ENCODE results near the gene CAMSAP2. TPM values are rescaled to one million over a fixed set of nuclear protein-coding genes. Genes with fewer than 3 reads are reported as not detected.
A peak's percentile ranks its signal among the peaks of the same experiment; 100 is the strongest.

Gene CAMSAP2, protein sequence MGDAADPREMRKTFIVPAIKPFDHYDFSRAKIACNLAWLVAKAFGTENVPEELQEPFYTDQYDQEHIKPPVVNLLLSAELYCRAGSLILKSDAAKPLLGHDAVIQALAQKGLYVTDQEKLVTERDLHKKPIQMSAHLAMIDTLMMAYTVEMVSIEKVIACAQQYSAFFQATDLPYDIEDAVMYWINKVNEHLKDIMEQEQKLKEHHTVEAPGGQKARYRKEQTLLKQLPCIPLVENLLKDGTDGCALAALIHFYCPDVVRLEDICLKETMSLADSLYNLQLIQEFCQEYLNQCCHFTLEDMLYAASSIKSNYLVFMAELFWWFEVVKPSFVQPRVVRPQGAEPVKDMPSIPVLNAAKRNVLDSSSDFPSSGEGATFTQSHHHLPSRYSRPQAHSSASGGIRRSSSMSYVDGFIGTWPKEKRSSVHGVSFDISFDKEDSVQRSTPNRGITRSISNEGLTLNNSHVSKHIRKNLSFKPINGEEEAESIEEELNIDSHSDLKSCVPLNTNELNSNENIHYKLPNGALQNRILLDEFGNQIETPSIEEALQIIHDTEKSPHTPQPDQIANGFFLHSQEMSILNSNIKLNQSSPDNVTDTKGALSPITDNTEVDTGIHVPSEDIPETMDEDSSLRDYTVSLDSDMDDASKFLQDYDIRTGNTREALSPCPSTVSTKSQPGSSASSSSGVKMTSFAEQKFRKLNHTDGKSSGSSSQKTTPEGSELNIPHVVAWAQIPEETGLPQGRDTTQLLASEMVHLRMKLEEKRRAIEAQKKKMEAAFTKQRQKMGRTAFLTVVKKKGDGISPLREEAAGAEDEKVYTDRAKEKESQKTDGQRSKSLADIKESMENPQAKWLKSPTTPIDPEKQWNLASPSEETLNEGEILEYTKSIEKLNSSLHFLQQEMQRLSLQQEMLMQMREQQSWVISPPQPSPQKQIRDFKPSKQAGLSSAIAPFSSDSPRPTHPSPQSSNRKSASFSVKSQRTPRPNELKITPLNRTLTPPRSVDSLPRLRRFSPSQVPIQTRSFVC (N-terminal part only)
- total RNA-seq (2014; rRNA removed) (28.6 and 29.5 TPM in 2 replicates), Bru-seq, nascent RNA (percentile 96 among the genes with signal in this experiment), BruChase-seq, experiment 1, labeled RNA remaining after a 6-hour chase (percentile 94 among the genes with signal in this experiment), BruChase-seq, experiment 2, labeled RNA remaining after a 2-hour chase (percentile 94 among the genes with signal in this experiment)
- long read RNA-seq, full-length matches to known transcripts = 13 of 82 reads
- long read RNA-seq, partial matches to known transcripts = 58 of 82 reads
- long read RNA-seq, other reads (novel, unspliced or antisense) = 11 of 82 reads

DNA sequence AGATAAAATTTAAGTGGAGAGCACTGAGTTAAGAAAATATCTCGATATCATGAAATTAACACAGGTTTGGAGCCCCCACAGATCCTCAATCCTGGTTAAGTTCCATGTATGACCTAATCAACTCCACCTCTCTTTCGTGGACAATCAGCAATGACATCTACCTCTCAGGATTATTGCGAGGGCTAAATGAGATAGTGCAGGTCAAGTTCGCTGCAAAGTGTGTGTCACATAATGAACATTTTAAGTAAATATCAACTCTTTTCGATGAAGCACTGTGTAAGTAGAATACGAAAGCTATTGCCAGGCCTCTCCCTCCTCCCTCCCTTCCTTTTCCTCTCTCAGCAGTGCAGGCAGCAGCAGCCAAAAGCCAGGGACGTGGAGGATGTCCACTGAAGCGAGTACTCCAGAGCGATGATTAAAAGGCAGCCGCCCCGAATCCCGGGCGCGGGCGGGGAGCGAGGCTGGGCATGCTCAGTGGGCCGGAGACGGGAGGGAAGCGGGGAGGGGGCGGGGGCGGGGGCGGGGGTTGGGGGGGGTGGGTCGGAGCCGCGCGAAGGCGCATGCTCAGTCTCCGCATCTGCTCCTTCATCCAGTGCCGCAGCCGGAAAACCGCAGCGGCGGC, at the start of gene CAMSAP2:
Gene CAMSAP2, plus strand, starts transcription at position 567 of the 622 bp plus-strand sequence. CDS start 935 bp downstream, outside the sequence.
- peak within 1 kb of the TSS; percentile 90 for H3K27ac ChIP-seq (ENCODE audit: low read length)
- DNase-seq (peak; percentile 96), ATAC-seq (peak; percentile 75)
- peak within 1 kb of the TSS; percentile 94 for H3K4me2 ChIP-seq (ENCODE audit: low read length)
- intact Hi-C loops (cut with micrococcal nuclease) = loop anchor here (1.0 to 2.0 kb wide), 3 partner anchors 14 to 68 kb away; no protein-coding TSS in a partner anchor
- H2AFZ ChIP-seq (ENCODE audit: low read length) = peak within 1 kb of the TSS; percentile 92
- H3K9ac ChIP-seq (ENCODE audit: low read length) = peak within 1 kb of the TSS; percentile 91
- no peaks in the 10 kb centered on the region for H3K27me3 ChIP-seq (ENCODE audit: low read length)
- H3K4me1 ChIP-seq (ENCODE audit: insufficient read depth, low read length) = peaks cover 44% of the 10 kb centered on the region
- TF ChIP-seq EZH2 (IDR thresholded peaks at IDR 0.05; ENCODE audit: low read length, unreplicated experiment) (no peak), EZH2phosphoT487 (IDR thresholded peaks at IDR 0.05; ENCODE audit: borderline replicate concordance, low read length) (no peak)
- TF ChIP-seq, protein P1, sequence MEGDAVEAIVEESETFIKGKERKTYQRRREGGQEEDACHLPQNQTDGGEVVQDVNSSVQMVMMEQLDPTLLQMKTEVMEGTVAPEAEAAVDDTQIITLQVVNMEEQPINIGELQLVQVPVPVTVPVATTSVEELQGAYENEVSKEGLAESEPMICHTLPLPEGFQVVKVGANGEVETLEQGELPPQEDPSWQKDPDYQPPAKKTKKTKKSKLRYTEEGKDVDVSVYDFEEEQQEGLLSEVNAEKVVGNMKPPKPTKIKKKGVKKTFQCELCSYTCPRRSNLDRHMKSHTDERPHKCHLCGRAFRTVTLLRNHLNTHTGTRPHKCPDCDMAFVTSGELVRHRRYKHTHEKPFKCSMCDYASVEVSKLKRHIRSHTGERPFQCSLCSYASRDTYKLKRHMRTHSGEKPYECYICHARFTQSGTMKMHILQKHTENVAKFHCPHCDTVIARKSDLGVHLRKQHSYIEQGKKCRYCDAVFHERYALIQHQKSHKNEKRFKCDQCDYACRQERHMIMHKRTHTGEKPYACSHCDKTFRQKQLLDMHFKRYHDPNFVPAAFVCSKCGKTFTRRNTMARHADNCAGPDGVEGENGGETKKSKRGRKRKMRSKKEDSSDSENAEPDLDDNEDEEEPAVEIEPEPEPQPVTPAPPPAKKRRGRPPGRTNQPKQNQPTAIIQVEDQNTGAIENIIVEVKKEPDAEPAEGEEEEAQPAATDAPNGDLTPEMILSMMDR (conservative IDR thresholded peaks at IDR 0.05; ENCODE audit: low read depth, low read length) = no peak
- H3K79me2 ChIP-seq (ENCODE audit: low read length) = peaks cover 40% of the 10 kb centered on the region
- TSS peak; percentile 98 for BruUV-seq (replicated peaks)
- POLR2A ChIA-PET (ENCODE audit: unreplicated experiment) = interaction anchor here (0.6 to 1.6 kb wide), 9 partner anchors 10 to 547 kb away, joined by 3 to 9 read pairs (median 5); partner anchors contain the start of gene DDX59
- peaks cover 36% of the 10 kb centered on the region for H4K20me1 ChIP-seq (ENCODE audit: low read length)
- no peaks in the 10 kb centered on the region for H3K9me2 ChIP-seq (replicated peaks; ENCODE audit: low read length)
- CTCF ChIA-PET = interaction anchor here (1.0 to 1.4 kb wide), 2 partner anchors 19 to 116 kb away, joined by 4 read pairs; no protein-coding TSS in a partner anchor
- H3F3A ChIP-seq (ENCODE audit: low read length, unreplicated experiment) = no peaks in the 10 kb centered on the region
- H3K4me3 ChIP-seq (ENCODE audit: low read length) = peak within 1 kb of the TSS; percentile 89
- no peaks in the 10 kb centered on the region for H3K36me3 ChIP-seq (ENCODE audit: low read depth, low read length)
- no peaks in the 10 kb centered on the region for H3K9me3 ChIP-seq (ENCODE audit: low read length)

DNA sequence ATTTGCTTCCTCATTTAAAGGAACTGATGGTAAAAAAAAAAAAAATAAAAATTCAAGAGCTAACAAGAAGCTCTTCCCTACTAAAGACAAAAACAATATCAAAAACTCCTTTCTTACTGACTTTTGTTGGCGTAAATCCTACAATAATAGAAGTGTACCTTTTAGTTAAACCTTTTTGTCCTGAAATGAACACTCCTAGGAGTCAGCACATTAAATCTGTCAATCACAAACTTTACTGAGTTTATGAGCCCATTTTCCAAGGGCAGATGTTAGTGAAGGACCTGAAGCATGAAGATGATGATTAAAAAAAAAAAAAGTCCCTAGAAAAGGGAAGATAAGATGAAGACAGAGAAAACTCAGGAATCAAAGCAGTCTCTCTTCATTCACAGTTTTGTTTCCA, 46.4 kb upstream of the CAMSAP2 start:
- Histone ChIP-seq H2AFZ (ENCODE audit: low read length) (no peak overlapping the region), H3K4me2 (ENCODE audit: low read length) (no peak overlapping the region), H3K36me3 (ENCODE audit: low read depth, low read length) (no peaks in the 10 kb centered on the region), H3K27me3 (ENCODE audit: low read length) (no peaks in the 10 kb centered on the region), H3F3A (ENCODE audit: low read length, unreplicated experiment) (no peaks in the 10 kb centered on the region), H3K79me2 (ENCODE audit: low read length) (no peaks in the 10 kb centered on the region), H3K27ac (ENCODE audit: low read length) (no peak overlapping the region), H3K9me3 (ENCODE audit: low read length) (no peaks in the 10 kb centered on the region), H3K9ac (ENCODE audit: low read length) (no peak overlapping the region), H3K4me1 (ENCODE audit: insufficient read depth, low read length) (0 out of 2 replicates have a peak, but pooled peaks cover 5% of the 10 kb centered on the region), H3K9me2 (replicated peaks; ENCODE audit: low read length) (no peaks in the 10 kb centered on the region), H4K20me1 (ENCODE audit: low read length) (no peaks in the 10 kb centered on the region), H3K4me3 (ENCODE audit: low read length) (no peak overlapping the region)
- ATAC-seq (no peak), DNase-seq (no peak)
- no TSS peak for BruUV-seq (replicated peaks)
- POLR2A ChIA-PET (ENCODE audit: unreplicated experiment) = no interaction called here
- TF ChIP-seq, protein P1 (conservative IDR thresholded peaks at IDR 0.05; ENCODE audit: low read depth, low read length) = no peak
- TF ChIP-seq EZH2phosphoT487 (IDR thresholded peaks at IDR 0.05; ENCODE audit: borderline replicate concordance, low read length) = no peak
- no peak for TF ChIP-seq EZH2 (IDR thresholded peaks at IDR 0.05; ENCODE audit: low read length, unreplicated experiment)
- CTCF ChIA-PET = no interaction called here
- intact Hi-C loops (cut with micrococcal nuclease) = no loop called here
